HUES64 (cell line): Measurements from ENCODE around the gene ITGA8.

ENCODE experiments used
- H3K27ac ChIP-seq: 2 replicates; pipeline ENCODE4 v1.7.0; 2013; ENCODE audit warnings: low read depth, low read length, inconsistent platforms
- H3K27me3 ChIP-seq: 2 replicates; pipeline ENCODE4 v1.6.1; 2013; ENCODE audit warnings: mild to moderate bottlenecking, low read length; ENCODE audit not compliant: insufficient read depth
- H3K36me3 ChIP-seq: 2 replicates; pipeline ENCODE4 v1.6.1; 2013; ENCODE audit warnings: mild to moderate bottlenecking, low read length; ENCODE audit not compliant: insufficient read depth
- H3K4me1 ChIP-seq: 2 replicates; pipeline ENCODE4 v1.6.1; 2013; ENCODE audit warnings: mild to moderate bottlenecking, low read length, moderate library complexity; ENCODE audit not compliant: insufficient read depth
- H3K4me3 ChIP-seq: 2 replicates; pipeline ENCODE4 v1.5.1; 2013; ENCODE audit warnings: mild to moderate bottlenecking, low read length, moderate library complexity
- H3K9ac ChIP-seq: 2 replicates; pipeline ENCODE4 v1.6.1; 2013; ENCODE audit warnings: mild to moderate bottlenecking, low read depth, low read length
- H3K9me3 ChIP-seq: 2 replicates; pipeline ENCODE4 v1.6.1; 2013; ENCODE audit warnings: low read depth, low read length; ENCODE audit not compliant: insufficient read depth
- WGBS: fragments of 150-250, 120-280 bp; methylation state at CpG from one replicate; pipeline ENCODE4 v1.1.7; 2013; ENCODE audit warnings: missing lambda C conversion rate; 5-methylcytosine and 5-hydroxymethylcytosine counted together

ITGA8 gene

DNA sequence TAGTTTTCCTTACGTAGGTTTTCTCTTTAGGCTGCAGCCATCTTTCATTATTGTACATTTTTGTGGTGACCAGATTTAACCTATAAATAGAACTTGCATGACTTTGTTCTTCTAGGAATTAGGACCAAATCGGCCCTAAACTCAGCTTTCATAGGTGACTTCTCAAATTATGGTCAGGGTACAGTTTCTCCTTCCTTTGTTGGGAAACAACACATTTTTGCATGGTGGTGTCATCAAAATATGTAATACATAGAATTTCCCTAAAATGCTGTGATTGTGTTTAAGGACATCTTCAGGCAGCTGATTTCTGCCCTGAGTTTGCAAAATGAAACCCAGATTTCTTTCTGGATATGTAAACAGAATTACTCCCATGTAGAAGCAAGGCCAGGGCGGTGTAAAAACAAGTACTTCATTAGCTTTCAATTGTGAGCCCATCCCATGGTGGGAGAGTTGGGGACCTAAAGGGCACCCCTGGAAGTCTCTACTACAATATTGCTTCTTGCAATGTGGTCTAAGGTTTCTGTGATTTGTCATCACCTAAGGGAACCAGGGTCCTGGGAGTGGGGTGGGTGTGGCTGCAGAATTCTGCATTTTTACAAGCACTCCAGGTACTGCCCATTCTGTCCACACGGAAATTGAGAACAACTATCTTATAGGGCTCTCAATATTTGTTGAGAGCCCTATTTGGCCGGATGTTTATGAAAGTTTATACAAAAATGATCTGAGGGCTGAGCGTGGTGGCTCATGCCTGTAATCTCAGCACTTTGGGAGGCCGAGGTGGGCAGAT is 227.7 kb downstream of the ITGA8 start:
- no peaks in the 10 kb centered on the region for H3K9me3 ChIP-seq
- WGBS: 97% methylated on average over 7 of the region's 7 CpGs

GRCh38 chr10:15489431-15489830 is 230.3 kb downstream of the ITGA8 start:
- no peak overlapping the region for H3K27ac ChIP-seq
- no peaks in the 10 kb centered on the region for H3K27me3 ChIP-seq
- no peaks in the 10 kb centered on the region for H3K4me1 ChIP-seq
- no peak overlapping the region for H3K9ac ChIP-seq
- no peak overlapping the region for H3K4me3 ChIP-seq
- WGBS: 92% methylated on average over 2 of the region's 3 CpGs
- no peaks in the 10 kb centered on the region for H3K9me3 ChIP-seq
- no peaks in the 10 kb centered on the region for H3K36me3 ChIP-seq

More for the DNA sequence above, 227.7 kb downstream of the ITGA8 start:
- Histone ChIP-seq H3K4me1 (no peaks in the 10 kb centered on the region), H3K9ac (no peak overlapping the region), H3K27me3 (no peaks in the 10 kb centered on the region), H3K4me3 (no peak overlapping the region), H3K27ac (no peak overlapping the region), H3K36me3 (no peaks in the 10 kb centered on the region)

DNA sequence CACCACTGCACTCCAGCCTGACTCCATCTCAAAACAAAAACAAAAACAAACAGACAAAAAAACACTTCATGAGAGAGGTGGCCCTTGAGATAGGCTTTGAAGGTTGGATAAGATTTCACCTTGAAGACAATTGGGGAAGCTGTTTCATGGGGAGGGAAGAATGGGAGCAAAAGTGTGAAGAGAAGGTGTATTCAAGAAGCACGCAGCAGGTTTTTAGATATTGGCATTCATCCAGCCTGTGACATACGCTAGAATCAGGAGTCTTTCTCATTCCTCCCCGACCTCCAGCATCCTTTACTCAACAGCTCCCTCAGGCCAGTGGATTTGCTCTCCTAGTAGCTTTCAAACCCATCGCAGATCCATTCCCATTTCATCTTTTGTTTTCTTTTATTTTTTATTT is 232.3 kb downstream of the ITGA8 start:
- Histone ChIP-seq H3K27me3 (no peaks in the 10 kb centered on the region), H3K4me3 (no peak overlapping the region)

DNA sequence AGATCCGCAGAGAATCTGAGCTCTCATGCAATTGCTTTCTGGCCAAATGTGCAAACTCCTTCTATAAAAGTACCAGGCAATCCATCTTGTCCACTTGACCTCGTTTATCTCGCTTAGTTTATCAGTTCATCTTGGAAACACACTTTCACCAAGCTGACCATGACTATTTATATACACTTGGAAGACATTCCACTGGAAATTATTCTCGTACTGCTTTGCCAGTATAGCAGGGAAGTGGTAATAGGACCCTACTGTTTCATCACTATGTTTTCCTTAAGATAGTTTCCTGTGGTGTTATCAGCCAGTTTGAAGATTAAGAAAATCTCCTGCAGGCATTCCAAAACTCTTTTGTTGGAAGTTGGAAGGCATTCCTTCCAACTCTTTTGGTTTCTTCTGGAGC is 233.3 kb downstream of the ITGA8 start:
- Histone ChIP-seq H3K4me3 (no peak overlapping the region), H3K9ac (no peak overlapping the region)

More for the DNA sequence above, 232.3 kb downstream of the ITGA8 start:
- WGBS: 71% methylated on average over 4 of the region's 4 CpGs
- Histone ChIP-seq H3K9ac (no peak overlapping the region), H3K9me3 (no peaks in the 10 kb centered on the region), H3K4me1 (no peaks in the 10 kb centered on the region), H3K36me3 (no peaks in the 10 kb centered on the region), H3K27ac (no peak overlapping the region)

DNA sequence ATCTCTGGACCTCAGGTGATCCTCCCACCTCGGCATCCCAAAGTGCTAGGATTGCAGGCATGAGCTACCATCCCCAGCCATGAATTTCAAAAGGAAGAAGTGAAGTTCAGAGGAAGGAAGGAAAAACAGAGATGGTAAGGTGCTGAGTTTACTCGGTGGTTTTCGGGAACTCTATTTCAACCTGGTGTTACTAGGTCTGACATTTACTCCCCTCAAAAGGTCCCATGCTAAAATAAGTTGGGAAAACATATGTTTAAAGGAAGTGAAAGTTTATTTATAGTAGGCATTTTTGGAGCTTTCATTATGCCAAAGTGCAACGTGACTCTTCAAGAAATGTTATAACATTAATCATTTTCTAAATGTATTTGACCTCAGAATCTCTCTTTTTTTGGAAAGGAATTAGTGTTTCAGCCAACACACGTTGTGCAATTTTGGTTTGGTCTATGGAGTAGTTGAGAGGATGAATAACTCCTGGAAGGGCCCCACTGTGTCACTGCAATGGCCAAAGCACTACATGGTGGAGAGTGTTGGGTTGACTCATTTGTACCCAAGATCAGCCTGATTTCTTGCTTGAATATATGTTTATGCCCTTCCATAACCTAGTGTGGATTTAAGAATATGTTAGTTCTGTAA is 233.9 kb downstream of the ITGA8 start:
- no peak overlapping the region for H3K4me3 ChIP-seq

More for the DNA sequence above, 233.3 kb downstream of the ITGA8 start:
- H3K9me3 ChIP-seq: no peaks in the 10 kb centered on the region
- no peaks in the 10 kb centered on the region for H3K4me1 ChIP-seq
- 86% methylated on average over 3 of the region's 4 CpGs for WGBS
- H3K27ac ChIP-seq: no peak overlapping the region
- no peaks in the 10 kb centered on the region for H3K36me3 ChIP-seq
- no peaks in the 10 kb centered on the region for H3K27me3 ChIP-seq

DNA sequence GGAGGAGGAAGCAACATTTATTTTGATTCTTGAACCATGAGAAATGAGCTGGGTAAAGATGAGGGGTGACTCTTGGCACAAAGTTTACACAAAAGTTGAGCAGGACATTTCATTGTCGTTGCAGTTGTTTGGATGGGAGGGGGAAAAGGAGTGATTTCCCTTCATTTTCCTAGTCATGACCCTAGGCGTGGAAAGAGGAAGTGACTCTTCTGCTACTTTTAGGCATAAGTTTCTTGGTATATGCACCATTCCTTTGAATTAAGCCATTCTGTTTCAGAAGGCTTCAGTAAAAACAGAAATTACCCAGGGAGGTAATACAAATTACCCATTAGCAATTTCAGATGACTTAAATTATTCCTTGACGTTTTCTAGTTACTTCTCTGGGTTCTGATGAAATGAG is 234.7 kb downstream of the ITGA8 start:
- H3K36me3 ChIP-seq: no peaks in the 10 kb centered on the region
- H3K4me1 ChIP-seq: no peaks in the 10 kb centered on the region; the same call in 1 of the 2 replicates
- H3K4me3 ChIP-seq: no peak overlapping the region
- 59% methylated on average over 3 of the region's 3 CpGs for WGBS
- no peak overlapping the region for H3K27ac ChIP-seq
- no peaks in the 10 kb centered on the region for H3K27me3 ChIP-seq
- no peak overlapping the region for H3K9ac ChIP-seq
- H3K9me3 ChIP-seq: no peaks in the 10 kb centered on the region

More for the DNA sequence above, 233.9 kb downstream of the ITGA8 start:
- WGBS: 98% methylated on average over 4 of the region's 5 CpGs
- no peaks in the 10 kb centered on the region for H3K36me3 ChIP-seq
- no peaks in the 10 kb centered on the region for H3K9me3 ChIP-seq
- no peak overlapping the region for H3K9ac ChIP-seq
- H3K27ac ChIP-seq: no peak overlapping the region
- H3K27me3 ChIP-seq: no peaks in the 10 kb centered on the region
- H3K4me1 ChIP-seq: no peaks in the 10 kb centered on the region

GRCh38 chr10:15484128-15484527 is 235.6 kb downstream of the ITGA8 start:
- no peaks in the 10 kb centered on the region for H3K36me3 ChIP-seq
- H3K27me3 ChIP-seq: 0 out of 2 replicates have a peak, but pooled peaks cover 2% of the 10 kb centered on the region
- 97% methylated on average over 3 of the region's 3 CpGs for WGBS
- H3K27ac ChIP-seq: no peak overlapping the region
- no peak overlapping the region for H3K9ac ChIP-seq
- no peaks in the 10 kb centered on the region for H3K9me3 ChIP-seq
- H3K4me3 ChIP-seq: no peak overlapping the region
- peaks cover 5% of the 10 kb centered on the region; the same call in 1 of the 2 replicates for H3K4me1 ChIP-seq

DNA sequence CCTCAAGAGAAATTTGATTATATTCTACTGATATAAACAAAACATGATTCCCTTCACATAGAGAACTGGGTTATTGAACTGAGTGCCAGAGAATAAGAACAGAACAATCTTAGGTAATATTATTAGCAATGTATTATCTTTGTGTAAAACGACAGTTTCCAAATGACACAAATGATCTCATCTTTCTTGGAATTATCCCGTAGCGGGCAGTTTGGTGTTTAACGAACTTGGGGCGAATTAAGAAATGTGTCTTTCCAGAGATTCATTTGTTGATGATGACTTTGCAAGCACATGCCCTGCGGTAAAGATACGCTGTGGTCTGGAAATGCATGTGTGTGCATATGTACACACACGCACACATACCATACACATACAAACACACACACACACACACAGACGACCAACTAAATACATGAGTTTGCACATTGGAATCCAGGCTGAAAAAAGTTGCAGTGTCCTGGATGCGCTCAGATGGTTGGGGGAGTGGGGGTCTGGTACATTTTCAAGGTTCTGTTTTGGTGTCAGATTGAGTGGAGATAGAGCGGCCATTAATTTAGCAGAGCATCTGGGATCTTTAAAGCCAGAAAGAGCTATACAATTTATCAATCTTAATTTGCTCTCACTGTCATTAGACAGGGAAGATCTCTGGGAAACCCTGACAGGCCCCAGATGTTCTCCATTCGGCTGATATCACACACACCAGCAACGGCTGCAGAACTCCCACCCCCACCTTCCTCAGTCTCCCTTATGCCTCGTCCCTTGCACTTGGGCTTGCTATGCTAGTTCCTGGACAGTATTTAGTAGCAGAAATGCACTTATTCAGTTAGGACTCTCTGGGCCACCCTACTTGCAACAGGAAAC is 236.3 kb downstream of the ITGA8 start:
- 94% methylated on average over 14 of the region's 14 CpGs for WGBS
- Histone ChIP-seq H3K9me3 (no peaks in the 10 kb centered on the region), H3K9ac (no peak overlapping the region), H3K27me3 (peaks cover 8% of the 10 kb centered on the region; the same call in 1 of the 2 replicates), H3K4me1 (peaks cover 12% of the 10 kb centered on the region; the same call in 1 of the 2 replicates), H3K4me3 (no peak overlapping the region), H3K36me3 (no peaks in the 10 kb centered on the region), H3K27ac (no peak overlapping the region)

GRCh38 chr10:15482156-15482555 is 237.6 kb downstream of the ITGA8 start:
- no peak overlapping the region for H3K27ac ChIP-seq

GRCh38 chr10:15478950-15479349 is 240.8 kb downstream of the ITGA8 start:
- Histone ChIP-seq H3K4me3 (no peak overlapping the region), H3K4me1 (peaks cover 33% of the 10 kb centered on the region; the same call in 1 of the 2 replicates), H3K9ac (no peak overlapping the region), H3K27me3 (peaks cover 51% of the 10 kb centered on the region), H3K36me3 (no peaks in the 10 kb centered on the region), H3K9me3 (no peaks in the 10 kb centered on the region), H3K27ac (no peak overlapping the region)
- 92% methylated on average over 2 of the region's 2 CpGs for WGBS

More at GRCh38 chr10:15482156-15482555, 237.6 kb downstream of the ITGA8 start:
- Histone ChIP-seq H3K9me3 (no peaks in the 10 kb centered on the region), H3K36me3 (no peaks in the 10 kb centered on the region), H3K9ac (no peak overlapping the region), H3K27me3 (peaks cover 21% of the 10 kb centered on the region), H3K4me1 (peaks cover 25% of the 10 kb centered on the region; the same call in 1 of the 2 replicates), H3K4me3 (no peak overlapping the region)
- WGBS: 94% methylated on average over 2 of the region's 2 CpGs
